Psoas muscle (tissue), 8 donors: ENCODE results near the gene RAB39B. TPM values are rescaled to one million over a fixed set of nuclear protein-coding genes. Genes with fewer than 3 reads are reported as not detected.
"Not testable (repeated sequence)": the region's sequence is repeated elsewhere in the genome, so short reads cannot be mapped to it uniquely, and the experiment has no call there.

Experiments
- ATAC-seq, 4 donors: fragments of 200-7000 bp; cut with Tn5 transposase; one replicate each; pipeline ENCODE4 v1.9.1; 2020; ENCODE audit warnings: moderate library complexity in 3 of 4, mild to moderate bottlenecking in 2 of 4
- DNase-seq, 2 donors: peaks; one replicate each; pipeline ENCODE4 v3.0.0-alpha.2; 2020
- H3K27ac ChIP-seq: fragments of 200-600 bp; one replicate; pipeline ENCODE4 v1.8.0; 2022
- H3K27me3 ChIP-seq, 3 donors: fragments of 200-600 bp in 1 of 3; one replicate each; pipeline versions ENCODE4 v1.6.1 to v1.8.0; 2013 to 2022; ENCODE audit warnings: low read length in 2 of 3, mild to moderate bottlenecking in 2 of 3, moderate library complexity in 1 of 3; ENCODE audit not compliant: insufficient read depth in 3 of 3
- H3K36me3 ChIP-seq, 2 donors: fragments of 200-600 bp in 1 of 2; one replicate each; pipeline versions ENCODE4 v1.6.1 to v1.8.0; 2013 to 2022; ENCODE audit warnings: low read depth in 1 of 2, mild to moderate bottlenecking in 1 of 2, moderate library complexity in 1 of 2; ENCODE audit not compliant: insufficient read depth in 1 of 2
- H3K4me1 ChIP-seq: fragments of 200-600 bp; one replicate; pipeline ENCODE4 v1.8.0; 2022
- H3K4me3 ChIP-seq: fragments of 200-600 bp; one replicate; pipeline ENCODE4 v1.8.0; 2022; ENCODE audit warnings: mild to moderate bottlenecking
- H3K9me3 ChIP-seq: fragments of 200-600 bp; one replicate; pipeline ENCODE4 v1.8.0; 2022
- WGBS, 3 donors: extraction: QIAGEN DNeasy Blood & Tissue Kit; methylation state at CpG; one replicate each; pipeline versions ENCODE4 v1.1.6 to v1.1.7; 2013; 5-methylcytosine and 5-hydroxymethylcytosine counted together
- intact Hi-C, 2 donors: fragments of 100-400 bp; cut with DNase I; formaldehyde crosslinking; loops; one replicate each; pipeline versions ENCODE4 v1.11.0 to v1.14.2; 2022
- polyA plus RNA-seq, 3 donors: library from polyadenylated mRNA; stranded (reverse); fragments of 200-250 nt; gene quantifications; one replicate each; pipeline ENCODE4 v1.2.3, GENCODE V29; 2013
- total RNA-seq, 4 donors: library from RNA; stranded (reverse); fragmentation: NEBNext Ultra II Directional in 2 of 4; extraction: Animal tissue kit (Norgen Biotek cat#: 25700) in 2 of 4; gene quantifications; one replicate each; pipeline versions ENCODE4 v1.2.1 to v1.2.4, GENCODE V29; 2021 to 2023
- TF ChIP-seq, protein P1 (sequence below): fragments of 200-600 bp; IDR thresholded peaks from one replicate; pipeline ENCODE4 v1.8.0; 2022; ENCODE audit warnings: antibody characterized with exemption
- donor health status: healthy with polysubstance abuse.
- donor health status: DM: no; HTN: no; CAD: no; lungs with moderate emphysema.
- donor health status: Bipolar disorder and iron deficiency.
- donor health status: healthy.
- donor health status: DM: yes; HTN: yes; CAD: no.
- donor health status: DM: no; HTN: no; CAD: no.
- donor health status: DM: no; HTN: no; CAD: no.
- donor health status: DM: yes; HTN: yes; CAD: no.

RAB39B gene
- total and polyA plus RNA-seq, 7 donors: 0.01 to 0.03 TPM; not detected in 5

DNA sequence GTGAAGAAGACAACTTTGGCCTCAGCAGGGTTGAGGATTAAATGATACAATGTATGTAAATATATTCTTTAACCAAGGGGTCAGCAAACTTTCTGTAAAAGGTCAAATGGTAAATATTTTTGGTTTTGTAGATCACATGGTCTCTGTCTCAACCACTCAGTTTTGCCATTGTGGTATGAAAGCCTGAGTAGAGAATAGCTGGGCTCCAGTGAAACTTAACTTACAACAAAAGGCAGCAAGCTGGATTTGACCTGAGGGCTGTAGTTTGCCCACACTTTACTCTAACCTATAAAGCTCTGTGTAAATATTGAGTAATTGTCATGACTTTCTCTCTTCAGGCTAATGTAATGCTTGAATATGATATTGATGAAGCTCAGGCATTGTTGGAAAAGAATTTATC lies 28.4 kb downstream of the RAB39B start:
- Histone ChIP-seq H3K4me3 (no peak overlapping the region), H3K27me3 (no peaks in the 10 kb centered on the region), H3K27ac (no peak overlapping the region), H3K9me3 (no peaks in the 10 kb centered on the region), H3K36me3 (peaks cover 0 to 44% of the 10 kb centered on the region in 2 donors), H3K4me1 (no peaks in the 10 kb centered on the region)
- DNase-seq (no peak), ATAC-seq (no peak)
- intact Hi-C loops: no loop called here
- TF ChIP-seq, protein P1, sequence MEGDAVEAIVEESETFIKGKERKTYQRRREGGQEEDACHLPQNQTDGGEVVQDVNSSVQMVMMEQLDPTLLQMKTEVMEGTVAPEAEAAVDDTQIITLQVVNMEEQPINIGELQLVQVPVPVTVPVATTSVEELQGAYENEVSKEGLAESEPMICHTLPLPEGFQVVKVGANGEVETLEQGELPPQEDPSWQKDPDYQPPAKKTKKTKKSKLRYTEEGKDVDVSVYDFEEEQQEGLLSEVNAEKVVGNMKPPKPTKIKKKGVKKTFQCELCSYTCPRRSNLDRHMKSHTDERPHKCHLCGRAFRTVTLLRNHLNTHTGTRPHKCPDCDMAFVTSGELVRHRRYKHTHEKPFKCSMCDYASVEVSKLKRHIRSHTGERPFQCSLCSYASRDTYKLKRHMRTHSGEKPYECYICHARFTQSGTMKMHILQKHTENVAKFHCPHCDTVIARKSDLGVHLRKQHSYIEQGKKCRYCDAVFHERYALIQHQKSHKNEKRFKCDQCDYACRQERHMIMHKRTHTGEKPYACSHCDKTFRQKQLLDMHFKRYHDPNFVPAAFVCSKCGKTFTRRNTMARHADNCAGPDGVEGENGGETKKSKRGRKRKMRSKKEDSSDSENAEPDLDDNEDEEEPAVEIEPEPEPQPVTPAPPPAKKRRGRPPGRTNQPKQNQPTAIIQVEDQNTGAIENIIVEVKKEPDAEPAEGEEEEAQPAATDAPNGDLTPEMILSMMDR: no peak

DNA sequence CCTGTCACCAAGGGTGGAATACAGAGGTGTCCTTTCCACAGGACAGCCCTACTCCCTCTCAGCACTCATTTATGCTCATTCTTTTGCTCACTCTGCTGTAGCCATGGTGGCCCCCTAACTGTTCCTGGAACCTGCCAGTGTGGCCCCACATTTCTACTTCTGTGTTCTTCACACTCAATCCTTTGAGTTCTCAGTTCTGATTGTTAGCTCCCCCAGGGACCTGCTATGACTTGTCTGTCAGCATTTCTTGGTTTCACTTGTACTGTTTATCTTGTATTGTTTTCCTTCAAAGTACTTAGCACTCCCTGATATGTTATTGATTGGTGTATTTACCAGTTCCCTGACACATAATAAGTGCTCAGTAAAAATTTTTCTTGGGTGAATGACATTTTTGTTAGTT lies 33.1 kb downstream of the RAB39B start:
- TF ChIP-seq, protein P1: no peak
- Histone ChIP-seq H3K4me3 (no peak overlapping the region), H3K36me3 (peaks cover 0 to 33% of the 10 kb centered on the region in 2 donors), H3K27me3 (no peaks in the 10 kb centered on the region), H3K9me3 (no peaks in the 10 kb centered on the region), H3K27ac (no peak overlapping the region), H3K4me1 (peaks cover 4% of the 10 kb centered on the region)
- no peak for ATAC-seq
- intact Hi-C loops: no loop called here
- no peak for DNase-seq

DNA sequence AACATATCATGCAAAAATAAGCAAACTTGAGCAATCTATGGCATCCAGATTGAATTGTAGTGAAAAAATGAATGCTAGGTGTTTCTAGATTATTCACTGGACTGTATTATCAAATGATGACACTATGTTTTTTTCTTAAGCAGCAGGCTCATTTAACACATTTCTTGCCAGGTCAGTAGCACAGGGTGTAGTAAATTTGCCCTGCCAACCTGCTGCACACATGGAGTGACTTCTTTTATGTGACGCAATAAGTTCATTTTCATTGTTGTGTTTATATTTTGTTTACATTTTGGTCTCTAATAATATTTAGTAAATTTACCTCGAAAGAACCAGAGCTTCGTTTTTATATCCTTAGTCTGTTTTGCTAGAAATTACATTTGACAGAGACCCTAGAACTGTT lies 38.5 kb downstream of the RAB39B start:
- H3K4me1 ChIP-seq: peaks cover 4% of the 10 kb centered on the region
- TF ChIP-seq, protein P1: no peak
- no peak overlapping the region for H3K27ac ChIP-seq
- DNase-seq: no peak
- intact Hi-C loops: no loop called here
- H3K9me3 ChIP-seq: no peaks in the 10 kb centered on the region
- 66 to 88% (median 74%) methylated on average over 3 of the region's 3 CpGs for WGBS, 3 donors
- H3K27me3 ChIP-seq: no peaks in the 10 kb centered on the region
- no peak overlapping the region for H3K4me3 ChIP-seq
- ATAC-seq: peak in 1 of 4 donors; percentile 54
- peaks cover 0 to 28% of the 10 kb centered on the region in 2 donors for H3K36me3 ChIP-seq

DNA sequence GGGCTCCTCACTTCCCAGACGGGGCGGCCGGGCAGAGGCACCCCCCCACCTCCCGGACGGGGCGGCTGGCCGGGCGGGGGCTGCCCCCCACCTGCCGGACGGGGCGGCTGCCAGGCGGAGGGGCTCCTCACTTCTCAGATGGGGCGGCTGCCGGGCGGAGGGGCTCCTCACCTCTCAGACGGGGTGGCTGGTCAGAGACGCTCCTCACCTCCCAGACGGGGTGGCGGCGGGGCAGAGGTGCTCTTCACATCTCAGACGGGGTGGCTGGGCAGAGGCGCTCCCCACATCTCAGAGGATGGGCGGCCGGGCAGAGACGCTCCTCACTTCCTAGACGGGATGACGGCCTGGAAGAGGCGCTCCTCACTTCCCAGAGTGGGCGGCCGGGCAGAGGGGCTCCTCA lies 40.5 kb downstream of the RAB39B start:
- H3K27me3 ChIP-seq, H3K27ac ChIP-seq, DNase-seq, ATAC-seq, intact Hi-C loops, H3K4me1 ChIP-seq, H3K9me3 ChIP-seq, H3K4me3 ChIP-seq: not testable (repeated sequence)
- WGBS, 3 donors: 93 to 98% (median 97%) methylated on average over 17 to 30 of the region's 30 CpGs
- peaks cover 0 to 23% of the 10 kb centered on the region in 2 donors for H3K36me3 ChIP-seq

DNA sequence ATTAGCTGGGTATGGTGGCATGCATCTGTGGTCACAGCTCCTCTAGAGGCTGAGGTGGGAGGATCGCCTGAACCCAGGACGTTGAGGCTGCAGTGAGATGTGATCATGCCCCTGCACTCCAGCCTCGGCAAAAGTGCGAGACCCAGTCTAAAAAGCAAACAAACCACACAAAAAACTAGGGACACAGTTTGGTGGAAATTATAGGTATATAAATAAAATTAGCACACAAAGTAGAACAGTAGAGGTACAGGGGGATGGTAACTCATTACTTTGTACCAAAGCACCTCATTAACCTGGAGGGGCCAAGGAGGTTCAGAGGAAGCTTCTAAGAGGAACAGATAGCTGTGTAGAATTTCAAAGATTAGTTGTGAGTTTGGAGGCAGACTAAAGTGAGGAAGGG lies 42.9 kb downstream of the RAB39B start:
- no peak for ATAC-seq
- Histone ChIP-seq H3K36me3 (peaks cover 0 to 10% of the 10 kb centered on the region in 2 donors), H3K27me3 (no peaks in the 10 kb centered on the region), H3K9me3 (no peaks in the 10 kb centered on the region), H3K4me1 (no peaks in the 10 kb centered on the region), H3K27ac (no peak overlapping the region), H3K4me3 (no peak overlapping the region)
- WGBS, 3 donors: 86 to 97% (median 95%) methylated on average over 4 of the region's 4 CpGs
- intact Hi-C loops: no loop called here
- TF ChIP-seq, protein P1: no peak
- DNase-seq: no peak
